Heart right ventricle (tissue), 16 donors: ENCODE results near the gene SLC10A3. TPM values are rescaled to one million over a fixed set of nuclear protein-coding genes. Genes with fewer than 3 reads are reported as not detected.

Experiments
- ATAC-seq, 8 donors: fragments of 200-7000 bp; cut with Tn5 transposase; one replicate each; pipeline ENCODE4 v1.9.1; 2020; ENCODE audit warnings: mild to moderate bottlenecking in 8 of 8, moderate library complexity in 8 of 8, moderate number of reproducible peaks in 1 of 8
- DNase-seq, 2 donors: peaks; one replicate each; pipeline ENCODE4 v3.0.0-alpha.2; 2020
- H3K27ac ChIP-seq, 10 donors: fragments of 200-600 bp; sonication (generic) in 2 of 10; one replicate each; pipeline versions ENCODE4 v1.5.0 to v1.8.0; 2020 to 2022; ENCODE audit warnings: mild to moderate bottlenecking in 3 of 10
- H3K27me3 ChIP-seq, 7 donors: fragments of 200-600 bp; one replicate each; pipeline ENCODE4 v1.8.0; 2021 to 2022; ENCODE audit warnings: mild to moderate bottlenecking in 2 of 7
- H3K36me3 ChIP-seq, 9 donors: fragments of 200-600 bp; sonication (generic) in 1 of 9; one replicate each; pipeline versions ENCODE4 v1.5.0 to v1.8.0; 2020 to 2022; ENCODE audit warnings: mild to moderate bottlenecking in 2 of 9
- H3K4me1 ChIP-seq, 9 donors: fragments of 200-600 bp; sonication (generic) in 1 of 9; one replicate each; pipeline versions ENCODE4 v1.5.0 to v1.8.0; 2020 to 2022; ENCODE audit warnings: mild to moderate bottlenecking in 4 of 9
- H3K4me3 ChIP-seq, 10 donors: fragments of 200-600 bp; sonication (generic) in 2 of 10; one replicate each; pipeline versions ENCODE4 v1.5.0 to v1.8.0; 2020 to 2022; ENCODE audit warnings: mild to moderate bottlenecking in 7 of 10, moderate library complexity in 2 of 10
- H3K9me3 ChIP-seq, 11 donors: fragments of 200-600 bp in 10 of 11; sonication (generic) in 2 of 11; one replicate each; pipeline versions ENCODE4 v1.5.0 to v1.8.0; 2013 to 2022; ENCODE audit warnings: mild to moderate bottlenecking in 2 of 11, control low read depth in 1 of 11, moderate library complexity in 1 of 11
- WGBS, 2 donors: extraction: QIAGEN DNeasy Blood & Tissue Kit; methylation state at CpG; one replicate each; pipeline ENCODE4 v1.1.7; 2013; ENCODE audit warnings: inconsistent platforms in 1 of 2; 5-methylcytosine and 5-hydroxymethylcytosine counted together
- intact Hi-C, 10 donors: fragments of 100-400 bp; cut with DNase I; formaldehyde crosslinking; loops; one replicate each; pipeline versions ENCODE4 v1.11.1 to v1.14.2; 2022
- polyA plus RNA-seq, 2 donors: library from polyadenylated mRNA; stranded (reverse); fragments of 200-250 nt; gene quantifications; one replicate each; pipeline ENCODE4 v1.2.3, GENCODE V29; 2013
- total RNA-seq, 10 donors: library from RNA; stranded (reverse); fragmentation: NEBNext Ultra II Directional in 3 of 10; extraction: Animal tissue kit (Norgen Biotek cat#: 25700) in 3 of 10; gene quantifications; one replicate each; pipeline versions ENCODE4 v1.2.1 to v1.2.4, GENCODE V29; 2021 to 2023
- TF ChIP-seq, protein P1 (sequence below), 9 donors: fragments of 200-600 bp; sonication (generic) in 2 of 9; IDR thresholded peaks; one replicate each; pipeline versions ENCODE4 v1.5.0 to v1.8.0; 2021 to 2022; ENCODE audit warnings: antibody characterized with exemption in 9 of 9, mild to moderate bottlenecking in 5 of 9, moderate library complexity in 1 of 9
- donor health status: Arrhythmogenic right ventricular cardiomyopathy.
- donor health status: ischemic (EF 13 %, LVEDD 7.1; RV severe dilation, severe dysfunction).
- donor health status: healthy with polysubstance abuse.
- donor health status: DM: no; HTN: yes; CAD: no.
- donor health status: DM: no; HTN: no; CAD: no.
- donor health status: ischemic (EF 25% LVEDD 6.9; RV normal size, moderate dysfunction).
- donor health status: ischemic (EF 25% LVEDD 5.7; RV mildly dilated, moderate dysfunction).
- donor health status: healthy.
- donor health status: DM: yes; HTN: yes; CAD: no.
- donor health status: Ischemic cardiomyopathy.
- donor health status: ischemic (EF 35%, LVEDD 5.7; RV mildly dilated, moderate dysfunction).
- donor health status: nonischemic (EF 11% LVEDD 7.7; RV severe dilation, severe dysfunction).
- donor health status: DM: yes; HTN: yes; CAD: no.
- donor health status: PGD.
- donor health status: ischemic (EF 29% LVEDD 5.4; RV normal size, mild dysfunction).
- donor health status: nonischemic (EF 23%, LVEDD 6.1; RV moderate dilation, normal function).

SLC10A3 gene
- total and polyA plus RNA-seq, 12 donors: 8.7 to 38.1 (median 12.1) TPM

DNA sequence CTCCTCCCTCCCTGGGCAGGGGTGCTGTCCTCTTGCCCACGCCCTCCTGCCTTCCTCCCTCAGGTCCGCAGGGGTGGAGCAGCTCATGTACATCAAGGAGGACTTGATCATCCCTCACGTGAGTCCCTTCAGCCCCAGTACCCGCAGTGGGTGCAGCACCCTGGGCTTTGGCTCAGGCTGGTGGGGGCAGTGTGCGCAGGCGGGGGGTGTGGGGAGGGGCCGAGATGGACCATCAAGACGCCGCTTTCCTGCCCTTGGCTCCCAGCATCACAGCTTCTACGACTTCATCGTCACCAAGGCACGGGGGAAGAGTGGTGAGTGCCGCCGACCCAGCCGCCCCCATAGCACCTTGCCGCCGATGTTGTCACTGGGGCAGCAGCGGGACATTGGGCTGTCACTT, 40.8 kb downstream of the SLC10A3 start:
- no peaks in the 10 kb centered on the region for H3K9me3 ChIP-seq
- peaks cover 0 to 54% (median 7%) of the 10 kb centered on the region in 9 donors for H3K36me3 ChIP-seq
- TF ChIP-seq, protein P1, sequence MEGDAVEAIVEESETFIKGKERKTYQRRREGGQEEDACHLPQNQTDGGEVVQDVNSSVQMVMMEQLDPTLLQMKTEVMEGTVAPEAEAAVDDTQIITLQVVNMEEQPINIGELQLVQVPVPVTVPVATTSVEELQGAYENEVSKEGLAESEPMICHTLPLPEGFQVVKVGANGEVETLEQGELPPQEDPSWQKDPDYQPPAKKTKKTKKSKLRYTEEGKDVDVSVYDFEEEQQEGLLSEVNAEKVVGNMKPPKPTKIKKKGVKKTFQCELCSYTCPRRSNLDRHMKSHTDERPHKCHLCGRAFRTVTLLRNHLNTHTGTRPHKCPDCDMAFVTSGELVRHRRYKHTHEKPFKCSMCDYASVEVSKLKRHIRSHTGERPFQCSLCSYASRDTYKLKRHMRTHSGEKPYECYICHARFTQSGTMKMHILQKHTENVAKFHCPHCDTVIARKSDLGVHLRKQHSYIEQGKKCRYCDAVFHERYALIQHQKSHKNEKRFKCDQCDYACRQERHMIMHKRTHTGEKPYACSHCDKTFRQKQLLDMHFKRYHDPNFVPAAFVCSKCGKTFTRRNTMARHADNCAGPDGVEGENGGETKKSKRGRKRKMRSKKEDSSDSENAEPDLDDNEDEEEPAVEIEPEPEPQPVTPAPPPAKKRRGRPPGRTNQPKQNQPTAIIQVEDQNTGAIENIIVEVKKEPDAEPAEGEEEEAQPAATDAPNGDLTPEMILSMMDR (IDR thresholded peaks at IDR 0.05): no peak
- ATAC-seq (no peak), DNase-seq (no peak)
- peaks cover 0 to 14% (median 9%) of the 10 kb centered on the region in 9 donors for H3K4me1 ChIP-seq
- 91 to 94% methylated on average over 17 to 18 of the region's 18 CpGs for WGBS, 2 donors
- H3K4me3 ChIP-seq: no peak overlapping the region
- H3K27ac ChIP-seq: no peak overlapping the region
- peaks cover 0 to 5% (median 0%) of the 10 kb centered on the region in 7 donors for H3K27me3 ChIP-seq
- intact Hi-C loops: loop anchor here in 1 of 10 donors (10.0 kb wide), 1 partner anchor 65 kb away; the partner anchor contains the start of gene FAM3A

DNA sequence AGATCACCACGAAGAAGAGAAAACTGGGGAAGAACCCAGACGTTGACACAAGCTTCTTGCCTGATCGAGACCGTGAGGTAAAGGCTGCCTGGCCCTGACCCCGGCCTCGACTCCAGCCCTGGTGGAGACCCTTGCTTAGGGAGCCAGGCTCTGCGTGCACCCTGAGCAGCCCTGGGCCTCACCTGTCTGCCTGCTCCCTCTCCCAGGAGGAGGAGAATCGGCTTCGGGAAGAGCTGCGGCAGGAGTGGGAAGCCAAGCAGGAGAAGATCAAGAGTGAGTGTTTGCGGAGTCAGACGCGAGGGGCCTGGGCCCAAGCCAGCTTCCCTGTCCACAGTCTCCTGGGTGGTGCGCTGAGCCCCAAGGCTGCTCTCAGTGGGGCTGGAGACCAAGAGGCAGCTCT, 41.9 kb downstream of the SLC10A3 start:
- Histone ChIP-seq H3K4me3 (no peak overlapping the region), H3K4me1 (peaks cover 0 to 18% (median 11%) of the 10 kb centered on the region in 9 donors), H3K27me3 (peaks cover 0 to 5% (median 0%) of the 10 kb centered on the region in 7 donors), H3K27ac (no peak overlapping the region), H3K36me3 (peaks cover 0 to 54% (median 7%) of the 10 kb centered on the region in 9 donors), H3K9me3 (no peaks in the 10 kb centered on the region)
- DNase-seq (no peak), ATAC-seq (no peak)
- intact Hi-C loops: no loop called here
- TF ChIP-seq, protein P1 (IDR thresholded peaks at IDR 0.05): no peak
- WGBS, 2 donors: 88 to 89% methylated on average over 14 of the region's 14 CpGs

DNA sequence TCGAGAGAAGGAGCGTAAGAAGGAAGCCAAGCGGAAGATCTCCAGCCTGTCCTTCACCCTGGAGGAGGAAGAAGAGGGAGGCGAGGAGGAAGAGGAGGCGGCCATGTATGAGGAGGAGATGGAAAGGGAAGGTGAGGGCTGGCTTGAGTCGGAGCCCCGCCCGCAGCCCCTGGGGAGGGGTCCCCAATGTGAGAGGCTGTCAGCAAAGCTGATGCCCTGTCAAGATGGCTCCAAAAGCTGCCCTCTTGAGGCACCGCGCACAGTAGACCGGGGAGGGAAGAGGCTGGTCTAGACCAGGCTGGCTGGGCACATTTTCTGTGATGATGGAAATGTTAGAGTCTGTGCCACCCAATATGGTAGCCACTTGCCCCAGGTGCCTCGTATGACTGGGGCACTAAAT, 44.0 kb downstream of the SLC10A3 start:
- H3K4me1 ChIP-seq: peaks cover 0 to 21% (median 11%) of the 10 kb centered on the region in 9 donors
- WGBS, 2 donors: 92 to 94% methylated on average over 12 of the region's 12 CpGs
- H3K9me3 ChIP-seq: no peaks in the 10 kb centered on the region
- TF ChIP-seq, protein P1 (IDR thresholded peaks at IDR 0.05): no peak
- no peaks in the 10 kb centered on the region for H3K27me3 ChIP-seq
- no peak overlapping the region for H3K27ac ChIP-seq
- intact Hi-C loops: no loop called here
- peaks cover 0 to 60% (median 12%) of the 10 kb centered on the region in 9 donors for H3K36me3 ChIP-seq
- DNase-seq (no peak), ATAC-seq (no peak)
- no peak overlapping the region for H3K4me3 ChIP-seq

DNA sequence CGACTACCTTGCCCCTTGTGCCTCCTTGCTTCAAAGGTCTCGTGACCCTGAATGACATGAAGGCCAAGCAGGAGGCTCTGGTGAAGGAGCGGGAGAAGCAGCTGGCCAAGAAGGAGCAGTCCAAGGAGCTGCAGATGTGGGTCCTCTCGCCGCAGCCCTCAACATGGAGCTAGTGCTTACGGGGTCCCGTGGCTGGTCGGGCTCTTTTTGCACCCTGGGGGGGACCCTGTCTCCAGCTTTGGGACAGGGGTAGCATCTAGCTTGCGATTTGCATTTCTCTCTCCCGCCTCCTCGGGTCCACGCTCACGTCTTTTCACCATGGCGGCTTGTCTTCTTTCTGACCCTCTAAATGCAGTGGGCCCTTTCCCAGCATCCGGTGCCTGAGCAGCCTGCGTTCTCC, 44.7 kb downstream of the SLC10A3 start:
- H3K4me1 ChIP-seq: peaks cover 0 to 21% (median 11%) of the 10 kb centered on the region in 9 donors
- no peaks in the 10 kb centered on the region for H3K27me3 ChIP-seq
- H3K4me3 ChIP-seq: no peak overlapping the region
- intact Hi-C loops: no loop called here
- no peak overlapping the region for H3K27ac ChIP-seq
- H3K9me3 ChIP-seq: no peaks in the 10 kb centered on the region
- ATAC-seq (no peak), DNase-seq (no peak)
- peaks cover 0 to 61% (median 12%) of the 10 kb centered on the region in 9 donors for H3K36me3 ChIP-seq
- TF ChIP-seq, protein P1 (IDR thresholded peaks at IDR 0.05): no peak
- 95 to 100% methylated on average over 12 to 16 of the region's 16 CpGs for WGBS, 2 donors
